GM18951 (cell line): Measurements from ENCODE around the gene SCMH1.

Experiments used
- POLR2A ChIP-seq: IDR thresholded peaks from 4 replicates; pipeline ENCODE4 v1.6.1; 2011; ENCODE audit warnings: mild to moderate bottlenecking; ENCODE audit not compliant: insufficient read length, insufficient read depth; ENCODE audit errors: extremely low read depth
- in situ Hi-C: fragments of 300-500 bp; cut with MboI; formaldehyde crosslinking; loops from one replicate; pipeline ENCODE4 v1.12.0; 2022; ENCODE audit warnings: low sequenced_read_pairs, mixed read lengths, inconsistent platforms; ENCODE audit not compliant: unreplicated experiment

SCMH1 gene

DNA sequence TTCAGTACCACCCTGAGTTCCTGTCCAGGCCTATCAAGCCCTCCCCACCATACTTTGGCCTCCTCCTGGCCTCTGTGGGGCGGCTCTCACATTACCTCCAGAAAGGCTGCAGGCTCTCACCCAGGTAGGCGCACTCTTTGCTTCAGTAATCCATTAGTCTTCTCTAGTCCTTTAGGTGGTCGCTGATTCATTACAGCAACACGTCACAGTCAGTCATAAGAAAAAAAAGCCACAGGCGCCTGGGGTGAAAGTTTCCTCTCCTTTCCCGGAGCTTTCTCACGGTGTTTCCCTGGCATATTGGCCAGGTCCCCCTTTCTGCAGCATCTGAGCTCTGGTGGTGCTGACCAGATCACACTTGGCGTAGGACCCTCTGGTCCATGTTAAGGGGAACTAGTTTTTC is 232.6 kb downstream of the SCMH1 start:
- no peak for TF ChIP-seq POLR2A
- in situ Hi-C loops: no loop called here

DNA sequence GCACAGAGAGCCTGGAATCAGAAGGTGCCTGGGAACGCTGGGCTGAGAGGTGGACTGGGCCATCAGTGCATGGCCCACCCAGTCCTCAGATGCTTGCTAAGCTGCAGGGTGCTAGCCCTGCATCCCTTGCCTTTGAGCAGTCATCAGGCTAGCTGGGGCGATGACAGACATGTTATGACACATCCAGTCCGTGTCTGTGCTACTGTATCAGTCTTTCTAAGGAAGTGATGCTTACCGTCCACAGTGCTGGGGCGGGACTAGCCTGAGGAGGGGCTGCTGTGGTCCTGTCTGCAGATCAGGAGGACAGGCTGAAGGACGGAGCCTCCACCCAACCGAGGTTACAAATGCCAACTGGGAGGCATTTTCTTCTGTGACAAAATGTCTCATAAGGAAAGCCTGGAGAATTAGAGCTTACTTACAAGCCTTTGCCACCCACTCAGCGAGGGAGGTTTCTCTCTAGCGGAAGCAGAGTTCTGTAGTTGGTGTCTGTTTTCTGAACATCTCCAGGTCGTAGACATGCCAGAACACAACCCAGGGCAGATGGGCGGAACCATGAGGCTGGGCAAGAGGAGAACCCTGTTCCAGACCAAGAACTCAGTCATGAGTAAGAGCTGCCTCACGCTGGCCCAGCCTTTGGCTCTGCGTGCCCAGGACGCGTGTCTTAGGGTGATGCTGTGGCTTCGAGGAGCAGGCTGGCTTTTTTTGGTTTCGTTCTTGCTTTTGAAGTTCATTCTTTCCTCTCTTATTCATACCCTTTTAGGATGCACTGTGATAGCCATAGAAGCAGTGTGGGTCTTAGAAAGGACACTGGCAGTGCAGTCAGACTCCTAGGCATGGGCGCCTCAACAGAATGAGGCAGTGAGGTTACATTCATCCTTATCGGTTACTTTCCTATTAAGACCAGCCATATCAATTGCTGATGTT is 234.9 kb downstream of the SCMH1 start:
- in situ Hi-C loops: no loop called here
- TF ChIP-seq POLR2A: no peak

DNA sequence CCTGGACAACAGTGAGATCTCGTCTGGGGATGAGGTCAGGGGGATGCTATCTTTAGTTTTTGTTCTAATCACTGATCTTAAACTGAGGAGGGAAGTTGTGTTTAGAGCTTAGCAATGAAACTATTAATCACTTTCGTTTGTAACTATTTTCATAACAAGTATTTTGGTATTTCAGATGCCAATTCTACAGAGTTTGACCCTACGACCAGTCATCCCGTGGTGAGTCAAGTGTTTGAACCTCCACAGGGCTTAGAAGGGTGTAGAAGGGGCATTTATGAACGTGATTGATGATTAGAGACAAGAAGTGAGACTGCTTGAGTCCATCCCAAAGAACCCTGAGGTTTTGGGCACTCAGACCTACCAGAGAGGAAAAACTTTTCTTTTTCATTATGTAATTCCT is 236.2 kb downstream of the SCMH1 start:
- no peak for TF ChIP-seq POLR2A
- in situ Hi-C loops: no loop called here

DNA sequence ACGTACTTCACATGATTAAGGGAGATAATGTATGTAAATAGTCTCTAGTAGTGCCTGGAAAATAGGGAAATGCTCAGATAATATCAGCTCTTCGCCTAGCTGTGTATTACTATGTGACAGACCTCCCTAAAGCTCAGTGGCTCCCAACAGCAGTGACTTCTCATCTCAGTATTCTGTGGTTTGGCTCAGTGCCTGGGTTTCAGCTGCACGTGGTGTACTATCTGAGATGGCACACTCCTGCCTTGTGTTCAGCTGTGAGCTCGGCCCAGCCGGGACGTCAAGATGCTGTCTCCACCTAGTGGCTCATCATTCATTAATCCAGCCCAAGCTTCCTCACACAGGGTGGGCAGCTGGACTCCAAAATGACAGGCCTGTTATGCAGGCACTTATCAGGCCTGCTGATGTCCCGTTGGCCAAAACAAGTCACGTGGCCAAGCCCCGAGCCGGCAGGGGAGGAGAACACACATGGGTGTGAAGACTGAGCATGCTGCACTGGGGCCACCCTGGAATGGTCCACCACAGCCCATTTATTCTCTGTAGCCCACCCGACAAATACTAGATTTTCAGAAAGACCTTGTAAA is 238.4 kb downstream of the SCMH1 start:
- in situ Hi-C loops: no loop called here
- TF ChIP-seq POLR2A: no peak

DNA sequence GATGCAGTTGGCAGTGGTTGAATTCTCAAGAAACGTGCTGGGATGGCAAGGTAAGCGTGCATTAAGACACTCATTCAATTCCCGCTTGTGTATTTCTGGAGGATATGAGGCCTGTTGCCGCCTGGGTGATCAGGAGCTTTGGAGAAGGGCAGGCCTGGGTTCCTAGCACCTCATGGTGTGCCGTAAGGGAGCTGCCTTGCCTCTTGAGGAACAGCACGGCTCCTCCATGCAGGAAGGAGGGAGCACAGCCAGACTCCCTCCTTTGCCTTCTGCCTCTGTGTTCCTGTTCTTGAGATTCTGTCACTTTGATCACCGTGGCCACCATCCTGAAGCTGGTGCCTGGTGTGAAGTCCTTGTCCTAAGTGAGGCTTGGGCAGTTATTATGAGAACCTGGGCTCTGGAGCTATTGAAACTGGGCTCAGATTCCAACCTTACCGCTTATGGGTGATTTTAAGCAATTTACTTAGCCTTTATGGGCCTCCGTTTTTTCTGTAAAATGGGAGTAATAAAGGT is 238.9 kb downstream of the SCMH1 start:
- TF ChIP-seq POLR2A: no peak
- in situ Hi-C loops: no loop called here

DNA sequence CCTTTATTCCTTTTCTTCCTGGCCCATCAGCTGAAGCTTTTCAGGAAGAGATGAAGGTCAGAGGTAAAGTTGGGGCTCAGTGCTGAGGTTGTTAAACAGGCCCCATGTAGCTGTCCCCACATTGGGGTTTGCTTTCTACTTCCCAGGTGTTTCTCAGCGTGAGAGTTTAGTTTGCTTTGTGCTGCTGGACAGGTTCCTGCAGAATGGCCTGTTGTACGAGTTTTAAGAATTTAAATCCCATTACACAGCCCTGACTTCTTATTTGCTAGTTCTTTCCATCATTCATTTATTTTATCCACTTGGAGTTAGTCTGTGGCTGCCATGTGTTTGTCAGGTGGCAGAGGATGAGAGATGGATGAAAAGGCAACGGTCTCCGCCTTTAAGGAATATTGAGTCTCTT is 243.4 kb downstream of the SCMH1 start:
- TF ChIP-seq POLR2A: no peak
- in situ Hi-C loops: no loop called here

DNA sequence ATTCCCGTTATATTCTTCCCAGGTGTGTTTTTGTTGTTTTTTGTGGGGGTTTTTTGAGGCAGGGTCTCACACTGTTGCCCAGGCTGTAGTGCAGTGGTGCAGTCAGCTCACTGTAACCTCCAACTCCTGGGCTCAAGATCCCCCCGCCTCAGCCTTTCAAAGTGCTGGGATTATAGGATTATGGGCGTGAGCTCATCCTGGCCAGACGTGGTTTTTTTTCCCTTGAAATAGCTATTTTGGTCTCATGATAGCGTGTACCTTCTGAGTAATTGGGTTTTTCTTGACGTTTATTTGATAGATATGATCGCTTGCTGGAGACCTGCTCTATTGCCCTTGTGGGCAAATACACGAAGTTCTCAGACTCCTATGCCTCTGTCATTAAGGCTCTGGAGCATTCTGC is 245.0 kb downstream of the SCMH1 start:
- no peak for TF ChIP-seq POLR2A
- in situ Hi-C loops: no loop called here

DNA sequence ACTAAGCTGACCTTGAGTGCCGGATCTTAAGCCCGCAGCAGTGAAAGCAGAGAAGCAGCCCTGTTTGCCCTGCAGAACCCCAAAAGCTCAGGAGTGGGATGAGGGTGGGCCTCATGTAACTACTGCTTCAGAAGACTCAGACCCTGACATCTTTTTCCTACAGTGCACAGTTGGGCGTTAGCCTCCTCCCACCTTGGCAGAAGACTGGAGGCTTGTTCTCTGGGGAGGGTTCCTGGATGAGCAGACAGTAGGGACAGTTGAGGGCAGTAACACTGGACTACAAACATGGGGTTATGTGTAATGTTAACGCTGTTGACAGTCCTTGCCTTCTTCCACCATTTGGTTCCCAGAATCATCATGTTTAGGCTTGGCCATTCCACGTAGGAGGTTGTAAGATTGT is 253.0 kb downstream of the SCMH1 start:
- in situ Hi-C loops: no loop called here
- TF ChIP-seq POLR2A: no peak

DNA sequence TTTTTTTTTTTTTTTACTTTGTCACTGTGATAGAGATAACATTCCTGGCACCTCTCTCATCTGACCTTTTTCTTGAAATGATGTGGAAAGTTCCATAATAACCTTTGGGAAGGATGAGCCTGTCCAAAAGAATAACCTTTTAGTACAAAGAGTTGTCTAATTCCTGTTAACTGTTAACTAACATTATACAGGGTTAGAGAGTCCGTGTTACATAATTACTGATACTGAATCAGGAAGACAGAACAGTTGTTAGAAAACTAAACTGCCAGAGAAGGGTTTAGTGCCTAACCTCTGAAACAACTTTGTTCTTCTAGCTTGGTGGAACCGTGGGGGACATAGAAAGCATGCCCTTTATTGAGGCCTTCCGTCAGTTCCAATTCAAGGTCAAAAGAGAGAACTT is 253.8 kb downstream of the SCMH1 start:
- no peak for TF ChIP-seq POLR2A

DNA sequence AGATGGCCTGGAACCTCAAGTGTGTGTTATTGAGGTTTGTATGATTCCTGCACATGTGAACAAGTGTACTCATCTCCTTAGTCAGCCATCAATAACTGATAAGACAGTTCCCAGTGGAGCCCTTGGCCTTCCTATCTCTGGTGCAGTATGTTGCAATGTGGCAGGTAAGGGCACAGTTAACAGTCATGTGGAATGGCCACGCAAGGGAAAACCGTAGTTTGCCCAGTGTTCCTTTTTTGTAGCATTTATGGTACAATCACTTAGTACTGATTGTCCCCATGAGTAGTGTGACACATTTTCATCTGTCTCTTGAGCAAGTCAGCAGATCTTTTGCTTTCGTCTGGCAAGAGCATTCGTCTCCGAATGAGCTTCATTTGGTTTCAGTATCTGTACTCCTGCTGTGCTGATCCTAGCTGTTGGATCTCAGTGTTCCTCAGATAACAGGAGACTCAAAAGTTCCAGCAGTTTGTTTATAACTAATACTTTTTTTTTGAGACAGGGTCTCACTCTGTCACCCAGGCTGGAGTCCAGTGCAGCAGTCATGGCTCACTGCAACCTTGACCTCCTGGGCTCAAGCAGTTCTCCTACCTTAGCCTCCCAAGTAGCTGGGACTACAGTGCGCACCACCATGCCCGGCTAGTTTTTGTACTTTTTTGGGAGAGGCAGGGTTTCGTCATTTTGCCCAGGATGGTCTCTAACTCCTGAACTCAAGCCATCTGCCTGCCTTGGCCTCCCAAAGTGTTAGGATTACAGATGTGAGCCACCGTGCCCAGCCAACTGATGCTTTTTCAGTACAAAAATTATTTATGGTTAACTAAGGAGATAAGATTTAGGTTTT is 254.4 kb downstream of the SCMH1 start:
- no peak for TF ChIP-seq POLR2A
- in situ Hi-C loops: no loop called here

More for the DNA sequence above, 253.8 kb downstream of the SCMH1 start:
- in situ Hi-C loops: no loop called here

DNA sequence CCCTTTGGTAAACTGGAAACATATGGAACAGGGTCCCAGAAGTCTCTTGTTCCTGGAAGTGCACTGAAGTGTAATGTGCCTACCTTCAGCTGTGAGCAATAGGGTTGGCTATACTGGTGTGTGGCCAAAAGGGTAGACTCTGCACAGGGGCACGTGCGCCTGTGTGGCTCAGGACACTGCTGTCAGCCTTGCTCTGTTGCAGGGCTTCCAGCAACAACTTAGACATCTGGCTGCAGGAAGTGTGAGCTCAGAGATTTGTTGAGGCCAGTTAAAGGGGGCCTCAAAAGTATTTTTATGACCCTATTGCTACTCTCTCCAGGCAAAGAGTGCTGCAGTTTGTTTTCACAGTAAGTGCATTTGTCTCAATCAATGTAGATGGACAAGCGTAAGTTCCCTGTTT is 255.2 kb downstream of the SCMH1 start:
- TF ChIP-seq POLR2A: no peak
- in situ Hi-C loops: no loop called here

DNA sequence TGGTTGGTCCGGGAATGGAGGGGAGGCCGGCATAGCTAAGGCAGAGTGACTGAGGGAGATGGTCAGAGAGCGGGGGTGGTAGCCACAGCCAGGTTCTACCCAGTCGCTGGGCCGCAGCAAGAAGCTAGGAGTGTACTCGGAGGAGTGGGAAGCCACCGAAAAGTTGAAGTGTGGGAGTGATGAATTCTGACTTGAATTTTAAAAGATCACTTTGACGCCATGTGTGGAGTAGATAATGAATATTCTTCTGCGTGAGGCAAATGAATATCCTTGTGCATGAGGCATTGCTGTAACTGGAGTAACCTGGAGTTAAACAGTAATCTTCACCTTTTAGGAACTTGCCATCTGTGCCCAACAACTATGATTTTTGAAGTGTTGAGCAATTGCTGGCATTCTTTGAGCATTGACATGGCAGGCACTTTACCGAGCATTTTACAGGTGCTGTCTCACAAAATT is 255.8 kb downstream of the SCMH1 start:
- no peak for TF ChIP-seq POLR2A
- in situ Hi-C loops: no loop called here

DNA sequence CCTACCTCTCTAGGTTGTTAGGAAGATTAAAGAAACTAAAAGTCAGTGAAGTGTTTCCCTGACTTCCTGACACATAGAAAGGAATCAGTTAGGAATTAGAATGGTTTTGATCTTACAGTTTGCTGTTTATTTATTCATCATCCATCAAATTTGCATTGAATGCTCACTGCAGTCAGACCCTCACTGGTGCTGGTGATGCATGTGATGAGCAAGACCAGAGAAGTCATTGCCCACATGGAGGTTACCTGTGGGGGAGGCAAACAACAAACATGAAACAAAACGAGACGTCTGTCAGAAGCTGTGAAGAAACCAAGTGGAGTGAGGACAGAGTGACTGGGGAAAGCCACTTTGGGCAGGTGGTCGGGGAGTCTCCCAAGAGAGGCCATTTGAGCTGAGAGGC is 256.2 kb downstream of the SCMH1 start:
- TF ChIP-seq POLR2A: no peak
- in situ Hi-C loops: no loop called here
